AG08395 (cell line): ENCODE data around the gene TVP23B.
A peak's percentile ranks its signal among the peaks of the same experiment; 100 is the strongest.
"Not testable (repeated sequence)": the region's sequence is repeated elsewhere in the genome, so short reads cannot be mapped to it uniquely, and the experiment has no call there.

Experiments
- DNase-seq: peaks from one replicate; pipeline ENCODE4 v3.0.0; 2012; ENCODE audit warnings: mixed read lengths, low spot score

Gene TVP23B

GRCh38 chr17:18780991-18781718 lies at the start of gene TVP23B:
Gene TVP23B, plus strand, starts transcription at chr17:18781183. Its CDS starts 111 bp downstream, at chr17:18781294.
- DNase-seq: peak; percentile 79

GRCh38 chr17:18732438-18732837 lies 48.5 kb upstream of the TVP23B start:
- DNase-seq: not testable (repeated sequence)

- DNase-seq: not testable (repeated sequence)
Measured at GRCh38 chr17:18733350-18733749, 47.6 kb upstream of the TVP23B start.

- peak; percentile 3 for DNase-seq
Measured at GRCh38 chr17:18739616-18740391, 41.2 kb upstream of the TVP23B start.

GRCh38 chr17:18741228-18741627 lies 39.8 kb upstream of the TVP23B start:
- DNase-seq: not testable (repeated sequence)

GRCh38 chr17:18743699-18744421 lies 37.1 kb upstream of the TVP23B start, which contains the start of gene FBXW10:
Gene FBXW10, plus strand, starts transcription at chr17:18744054. Its CDS starts 191 bp downstream, at chr17:18744245.
- not testable (repeated sequence) for DNase-seq

GRCh38 chr17:18744726-18745125 lies 36.3 kb upstream of the TVP23B start:
- DNase-seq: not testable (repeated sequence)

- DNase-seq: not testable (repeated sequence)
Measured at GRCh38 chr17:18746551-18746950, 34.4 kb upstream of the TVP23B start.

GRCh38 chr17:18747501-18747900 lies 33.5 kb upstream of the TVP23B start:
- not testable (repeated sequence) for DNase-seq

GRCh38 chr17:18750242-18750641 lies 30.7 kb upstream of the TVP23B start:
- DNase-seq: not testable (repeated sequence)

GRCh38 chr17:18753829-18754409 lies 27.1 kb upstream of the TVP23B start:
- not testable (repeated sequence) for DNase-seq

GRCh38 chr17:18755969-18756368 lies 25.0 kb upstream of the TVP23B start:
- DNase-seq: not testable (repeated sequence)

- DNase-seq: not testable (repeated sequence)
Measured at GRCh38 chr17:18757368-18758044, 23.5 kb upstream of the TVP23B start.

GRCh38 chr17:18758344-18758743 lies 22.6 kb upstream of the TVP23B start:
- not testable (repeated sequence) for DNase-seq

- not testable (repeated sequence) for DNase-seq
Measured at GRCh38 chr17:18760221-18760620, 20.8 kb upstream of the TVP23B start.

- not testable (repeated sequence) for DNase-seq
Measured at GRCh38 chr17:18770572-18770971, 10.4 kb upstream of the TVP23B start.

GRCh38 chr17:18771066-18771465 lies 9.9 kb upstream of the TVP23B start:
- DNase-seq: not testable (repeated sequence)

GRCh38 chr17:18772471-18772870 lies 8.5 kb upstream of the TVP23B start:
- DNase-seq: peak; percentile 2

- DNase-seq: not testable (repeated sequence)
Measured at GRCh38 chr17:18781805-18782204, 822 bp downstream of the TVP23B start.

GRCh38 chr17:18785933-18786332 lies 5.0 kb downstream of the TVP23B start:
- DNase-seq: not testable (repeated sequence)

GRCh38 chr17:18786890-18787289 lies 5.9 kb downstream of the TVP23B start:
- not testable (repeated sequence) for DNase-seq
